Adrenal gland (tissue), 12 donors: ENCODE measurements around the gene RRM1. TPM values are rescaled to one million over a fixed set of nuclear protein-coding genes. Genes with fewer than 3 reads are reported as not detected.
A peak's percentile ranks its signal among the peaks of the same experiment; 100 is the strongest.

Experiments used
- DNase-seq, 7 donors: peaks; one replicate each; pipeline ENCODE4 v3.0.0-alpha.2; 2019 to 2020
- H3K27ac ChIP-seq, 5 donors: fragments of 200-600 bp; sonication (generic) in 4 of 5; 1 replicate in 3 of 5; 2 replicates in 2 of 5; pipeline versions ENCODE4 v1.5.1 to v1.8.0; 2016 to 2020; ENCODE audit warnings: mild to moderate bottlenecking in 1 of 5
- H3K27me3 ChIP-seq: fragments of 200-600 bp; 2 replicates; pipeline ENCODE4 v1.8.0; 2021
- H3K36me3 ChIP-seq, 2 donors: fragments of 200-600 bp; replicated peaks in 1 of 2; 1 replicate in 1 of 2; 2 replicates in 1 of 2; pipeline versions ENCODE4 v1.5.1 to v1.8.0; 2018 to 2022
- H3K4me1 ChIP-seq, 2 donors: fragments of 200-600 bp; replicated peaks in 1 of 2; 1 replicate in 1 of 2; 2 replicates in 1 of 2; pipeline versions ENCODE4 v1.5.1 to v1.8.0; 2018 to 2021
- H3K4me3 ChIP-seq, 4 donors: fragments of 200-600 bp; sonication (generic) in 3 of 4; one replicate each; pipeline ENCODE4 v1.5.1; 2016 to 2018
- H3K9me3 ChIP-seq, 3 donors: fragments of 200-600 bp; sonication (generic) in 1 of 3; replicated peaks in 1 of 3; 1 replicate in 2 of 3; 2 replicates in 1 of 3; pipeline versions ENCODE4 v1.5.1 to v1.8.0; 2016 to 2021
- POLR2A ChIP-seq, 2 donors: fragments of 450-650 bp; IDR thresholded peaks; one replicate each; pipeline ENCODE4 v1.6.1; 2017; ENCODE audit warnings: antibody characterized with exemption in 2 of 2, mild to moderate bottlenecking in 2 of 2, moderate library complexity in 1 of 2
- WGBS, 4 donors: extraction: QIAGEN DNeasy Blood & Tissue Kit in 2 of 4; methylation state at CpG; one replicate each; pipeline versions ENCODE4 v1.1.5 to v1.1.7; 2013 to 2017; 5-methylcytosine and 5-hydroxymethylcytosine counted together
- intact Hi-C, 2 donors: fragments of 100-400 bp; cut with DNase I; formaldehyde crosslinking; loops; one replicate each; pipeline versions ENCODE4 v1.14.1 to v1.15.0; 2022 to 2023
- polyA plus RNA-seq, 3 donors: library from polyadenylated mRNA; stranded (reverse); fragments of 200-250 nt in 2 of 3; fragments of 350-450 nt in 1 of 3; fragmentation: Illumina TruSeq in 1 of 3; extraction: RNeasy Lipid Tissue Mini Kit (QIAGEN cat#74804) in 1 of 3; gene quantifications; one replicate each; pipeline ENCODE4 v1.2.3, GENCODE V29; 2013 to 2014
- total RNA-seq, 9 donors: library from RNA; depleted of rRNA in 4 of 9; stranded (reverse); fragments of >200 nt in 4 of 9; fragments of 120-200 nt in 1 of 9; fragmentation: NEBNext Ultra II Directional in 1 of 9; extraction: Animal tissue kit (Norgen Biotek cat#: 25700) in 1 of 9; gene quantifications; one replicate each; pipeline versions ENCODE4 v1.1.0 to v1.2.4, GENCODE V29; 2013 to 2023
- TF ChIP-seq, protein P1 (sequence below), 6 experiments: fragments of 450-650 bp in 4 of 6; fragments of 200-600 bp in 2 of 6; sonication (generic) in 1 of 6; IDR thresholded peaks; 1 replicate in 5 of 6; 2 replicates in 1 of 6; pipeline versions ENCODE4 v1.5.1 to v1.8.0; 2016 to 2021; ENCODE audit warnings: antibody characterized with exemption in 6 of 6, mild to moderate bottlenecking in 2 of 6, moderate library complexity in 1 of 6
- donor health status: healthy with polysubstance abuse.
- donor health status: Bipolar disorder and iron deficiency.
- donor health status: DM: yes; HTN: yes; CAD: no.
- donor health status: DM: no; HTN: no; CAD: no.
- donor health status: DM: no; HTN: no; CAD: no.
- donor health status: DM: yes; HTN: yes; CAD: no.

RRM1 gene
- total and polyA plus RNA-seq, 12 donors = 7.2 to 99.3 (median 58.8) TPM

DNA sequence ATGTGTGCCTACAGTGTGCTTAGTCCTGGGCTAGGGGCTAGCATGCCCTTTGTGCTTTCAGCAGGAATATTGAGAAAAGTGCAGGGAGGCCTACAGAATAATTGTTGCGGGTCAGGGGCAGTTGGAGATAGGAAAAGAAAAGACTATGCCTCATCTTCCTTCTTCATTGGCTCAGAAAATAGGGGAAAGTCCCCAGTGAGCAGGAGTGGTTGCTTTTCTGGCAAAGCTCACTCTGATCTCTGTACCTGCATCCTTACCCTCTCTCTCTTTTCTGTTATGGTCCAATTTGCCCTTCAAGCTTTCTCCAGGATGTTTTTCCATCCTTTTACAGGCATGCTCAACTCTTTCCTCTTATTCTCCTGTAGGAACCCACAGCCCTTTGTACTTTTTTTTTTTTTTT lies 29.5 kb upstream of the RRM1 start:
- TF ChIP-seq, protein P1, sequence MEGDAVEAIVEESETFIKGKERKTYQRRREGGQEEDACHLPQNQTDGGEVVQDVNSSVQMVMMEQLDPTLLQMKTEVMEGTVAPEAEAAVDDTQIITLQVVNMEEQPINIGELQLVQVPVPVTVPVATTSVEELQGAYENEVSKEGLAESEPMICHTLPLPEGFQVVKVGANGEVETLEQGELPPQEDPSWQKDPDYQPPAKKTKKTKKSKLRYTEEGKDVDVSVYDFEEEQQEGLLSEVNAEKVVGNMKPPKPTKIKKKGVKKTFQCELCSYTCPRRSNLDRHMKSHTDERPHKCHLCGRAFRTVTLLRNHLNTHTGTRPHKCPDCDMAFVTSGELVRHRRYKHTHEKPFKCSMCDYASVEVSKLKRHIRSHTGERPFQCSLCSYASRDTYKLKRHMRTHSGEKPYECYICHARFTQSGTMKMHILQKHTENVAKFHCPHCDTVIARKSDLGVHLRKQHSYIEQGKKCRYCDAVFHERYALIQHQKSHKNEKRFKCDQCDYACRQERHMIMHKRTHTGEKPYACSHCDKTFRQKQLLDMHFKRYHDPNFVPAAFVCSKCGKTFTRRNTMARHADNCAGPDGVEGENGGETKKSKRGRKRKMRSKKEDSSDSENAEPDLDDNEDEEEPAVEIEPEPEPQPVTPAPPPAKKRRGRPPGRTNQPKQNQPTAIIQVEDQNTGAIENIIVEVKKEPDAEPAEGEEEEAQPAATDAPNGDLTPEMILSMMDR (IDR thresholded peaks at IDR 0.05) = no peak
- TF ChIP-seq POLR2A (IDR thresholded peaks at IDR 0.05) = no peak
- Histone ChIP-seq H3K27me3 (no peaks in the 10 kb centered on the region), H3K36me3 (peaks cover 0 to 7% of the 10 kb centered on the region in 2 donors), H3K9me3 (no peaks in the 10 kb centered on the region), H3K4me3 (no peak overlapping the region), H3K4me1 (peaks cover 0 to 11% of the 10 kb centered on the region in 2 donors), H3K27ac (no peak overlapping the region)
- DNase-seq = no peak
- WGBS, 4 donors = 89 to 100% (median 95%) methylated on average over 1 of the region's 1 CpG
- intact Hi-C loops = no loop called here

DNA sequence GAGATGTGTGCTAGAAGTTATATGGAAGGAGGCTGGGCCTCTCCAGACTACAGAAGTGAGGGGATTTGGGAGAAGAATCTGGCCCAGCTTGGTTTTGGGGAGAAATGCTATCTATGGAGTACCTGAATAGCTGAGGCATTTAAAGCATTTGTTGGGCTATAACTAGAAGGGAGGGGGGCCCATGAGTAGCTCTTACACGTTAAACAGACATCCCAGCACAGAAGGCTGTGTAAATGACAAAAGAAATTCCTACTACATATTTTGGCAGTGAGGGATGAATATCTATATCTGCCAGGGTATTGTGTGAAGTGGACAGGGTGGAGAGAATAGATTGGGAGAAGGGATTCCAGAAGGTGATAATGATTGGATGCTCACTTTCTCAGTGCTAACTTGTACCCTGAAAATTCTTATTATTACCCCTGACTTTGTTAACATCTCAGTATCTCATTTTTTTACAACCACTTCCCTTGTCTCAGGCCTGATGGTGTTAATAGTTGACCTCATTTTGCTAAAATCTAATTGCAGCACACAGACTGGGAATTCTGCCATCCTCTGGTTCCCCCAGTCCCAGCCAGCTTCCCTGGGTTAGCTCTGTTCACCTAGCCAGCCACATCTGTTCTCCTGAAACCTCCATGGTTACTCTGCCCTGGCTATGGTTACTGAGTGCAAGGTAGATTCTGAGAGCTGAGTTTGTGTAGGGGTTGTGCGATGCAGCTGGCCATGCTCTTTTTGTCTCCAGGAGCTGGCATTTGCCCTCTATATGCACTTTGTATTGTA lies 28.8 kb upstream of the RRM1 start:
- TF ChIP-seq, protein P1 (IDR thresholded peaks at IDR 0.05) = no peak
- no peak for TF ChIP-seq POLR2A (IDR thresholded peaks at IDR 0.05)
- no peak for DNase-seq
- intact Hi-C loops = no loop called here
- no peaks in the 10 kb centered on the region for H3K9me3 ChIP-seq
- WGBS, 4 donors = 85 to 95% (median 87%) methylated on average over 2 of the region's 2 CpGs
- H3K4me3 ChIP-seq = no peak overlapping the region
- peaks cover 0 to 5% of the 10 kb centered on the region in 2 donors for H3K36me3 ChIP-seq
- H3K4me1 ChIP-seq = peaks cover 0 to 11% of the 10 kb centered on the region in 2 donors
- no peaks in the 10 kb centered on the region for H3K27me3 ChIP-seq
- no peak overlapping the region for H3K27ac ChIP-seq

DNA sequence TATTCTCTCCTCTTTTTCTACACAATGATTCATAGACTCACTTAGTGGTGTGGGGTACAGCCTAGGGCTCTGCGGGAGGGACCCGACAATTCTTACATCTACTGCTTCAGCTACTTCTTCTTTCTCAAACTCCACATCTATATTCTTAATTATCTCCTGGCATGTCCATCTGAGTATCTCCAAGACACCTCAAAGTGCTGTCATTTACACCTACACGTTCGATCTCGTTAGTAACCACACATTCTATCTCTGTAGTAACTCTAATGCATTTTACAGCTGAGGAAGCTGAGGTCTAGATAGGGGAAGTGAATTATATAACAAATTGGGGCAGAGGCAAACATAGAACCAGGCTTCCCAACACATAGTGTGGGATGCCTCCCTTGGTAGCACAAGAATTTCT lies 27.7 kb upstream of the RRM1 start:
- H3K27ac ChIP-seq = no peak overlapping the region
- H3K4me3 ChIP-seq = no peak overlapping the region
- WGBS, 4 donors = 64 to 71% (median 66%) methylated on average over 5 of the region's 5 CpGs
- no peak for TF ChIP-seq POLR2A (IDR thresholded peaks at IDR 0.05)
- TF ChIP-seq, protein P1 (IDR thresholded peaks at IDR 0.05) = no peak
- H3K36me3 ChIP-seq = no peaks in the 10 kb centered on the region
- peaks cover 0 to 11% of the 10 kb centered on the region in 2 donors for H3K4me1 ChIP-seq
- no peaks in the 10 kb centered on the region for H3K9me3 ChIP-seq
- no peaks in the 10 kb centered on the region for H3K27me3 ChIP-seq
- no peak for DNase-seq
- intact Hi-C loops = no loop called here

DNA sequence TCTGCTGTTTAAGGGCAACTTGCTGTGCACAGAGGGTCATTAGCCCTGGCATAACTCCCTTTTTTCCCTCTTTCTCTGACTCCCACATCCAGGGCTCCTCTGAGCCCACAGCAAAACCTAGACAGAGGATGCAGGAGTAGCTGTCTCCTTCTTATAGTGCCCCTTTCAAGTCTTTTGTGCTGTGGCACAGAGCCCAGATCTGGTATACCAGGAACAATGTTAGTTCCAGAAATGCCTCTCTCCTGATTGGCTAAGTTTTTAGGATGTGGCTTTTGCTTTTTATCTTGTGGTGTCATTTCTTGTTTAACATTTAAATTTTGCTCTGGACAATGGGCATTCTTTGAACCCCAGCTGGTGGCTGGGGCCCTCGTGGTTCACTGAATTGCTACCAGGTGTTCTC lies 25.6 kb upstream of the RRM1 start:
- no peak for TF ChIP-seq POLR2A (IDR thresholded peaks at IDR 0.05)
- TF ChIP-seq, protein P1 (IDR thresholded peaks at IDR 0.05) = no peak
- intact Hi-C loops = no loop called here
- H3K4me1 ChIP-seq = peaks cover 0 to 11% of the 10 kb centered on the region in 2 donors

More for the DNA sequence above, 25.6 kb upstream of the RRM1 start:
- H3K27me3 ChIP-seq = no peaks in the 10 kb centered on the region
- H3K4me3 ChIP-seq = no peak overlapping the region
- no peak overlapping the region for H3K27ac ChIP-seq
- no peaks in the 10 kb centered on the region for H3K36me3 ChIP-seq
- 74 to 79% (median 77%) methylated on average over 1 of the region's 1 CpG for WGBS, 4 donors
- DNase-seq = peak in 1 of 7 donors; percentile 22
- H3K9me3 ChIP-seq = no peaks in the 10 kb centered on the region
